Measurements from ENCODE around the gene FBXO21.
"Not testable (repeated sequence)": the region's sequence is repeated elsewhere in the genome, so short reads cannot be mapped to it uniquely, and the experiment has no call there.

FBXO21 gene

GRCh38 chr12:117111821-117112595 is 78.3 kb downstream of the FBXO21 start:
- no peak overlapping the region for H3K9ac ChIP-seq (ENCODE audit: low read depth, low read length)
- H3K36me3 ChIP-seq (ENCODE audit: insufficient read depth, low read length) = no peaks in the 10 kb centered on the region
- no peak overlapping the region for H3K4me2 ChIP-seq (ENCODE audit: low read length)
- H3K9me3 ChIP-seq (replicated peaks; ENCODE audit: low read length) = no peaks in the 10 kb centered on the region
- H3K4me3 ChIP-seq (ENCODE audit: low read length) = no peak overlapping the region
- H3K4me1 ChIP-seq (ENCODE audit: control insufficient read depth, insufficient read depth, low read length) = no peaks in the 10 kb centered on the region
- H3K27me3 ChIP-seq (ENCODE audit: control insufficient read depth, insufficient read depth, low read length) = peaks cover 31% of the 10 kb centered on the region

- no peaks in the 10 kb centered on the region for H3K9me3 ChIP-seq (replicated peaks; ENCODE audit: low read length)
- no peak overlapping the region for H3K9ac ChIP-seq (ENCODE audit: low read depth, low read length)
Observed at GRCh38 chr12:117111386-117111785, 78.9 kb downstream of the FBXO21 start.

DNA sequence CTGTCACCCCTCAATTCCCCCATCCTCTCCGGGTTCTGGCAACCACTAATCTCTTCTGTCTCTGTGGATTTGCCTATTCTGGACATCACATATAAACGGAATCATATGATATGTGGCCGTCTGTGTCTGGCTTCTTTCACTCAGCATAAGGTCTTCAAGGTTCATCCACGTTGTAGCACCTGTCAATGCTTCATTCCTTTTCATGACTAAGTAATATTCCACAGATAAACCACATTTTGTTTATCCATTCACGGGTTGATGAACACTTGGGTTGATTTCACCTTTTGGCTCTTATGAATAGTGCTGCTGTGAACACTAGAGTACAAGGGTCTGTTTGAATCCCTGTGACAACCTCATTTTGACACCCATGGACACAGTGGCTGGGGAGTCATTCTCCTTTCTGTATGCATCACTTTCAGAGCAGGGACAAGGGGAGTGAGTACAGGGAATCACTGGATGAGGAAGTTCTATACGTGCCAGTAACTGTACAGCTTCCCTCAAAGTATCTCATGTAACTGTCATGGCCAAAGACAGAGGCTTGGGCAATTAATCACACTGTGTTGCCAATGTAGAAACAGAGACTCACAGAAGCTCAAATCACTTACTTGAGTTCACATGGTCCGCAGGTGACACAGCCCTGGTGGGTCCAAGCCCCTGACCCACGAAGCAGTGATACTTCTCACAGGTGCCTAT is 80.2 kb downstream of the FBXO21 start:
- H3K9ac ChIP-seq (ENCODE audit: low read depth, low read length) = no peak overlapping the region
- H3K36me3 ChIP-seq (ENCODE audit: insufficient read depth, low read length) = no peaks in the 10 kb centered on the region
- H3K9me3 ChIP-seq (replicated peaks; ENCODE audit: low read length) = no peaks in the 10 kb centered on the region
- H3K27me3 ChIP-seq (ENCODE audit: control insufficient read depth, insufficient read depth, low read length) = peaks cover 40% of the 10 kb centered on the region
- no peak overlapping the region for H3K4me3 ChIP-seq (ENCODE audit: low read length)
- H3K4me2 ChIP-seq (ENCODE audit: low read length) = no peak overlapping the region
- H3K4me1 ChIP-seq (ENCODE audit: control insufficient read depth, insufficient read depth, low read length) = no peaks in the 10 kb centered on the region

More at GRCh38 chr12:117111386-117111785, 78.9 kb downstream of the FBXO21 start:
- Histone ChIP-seq H3K36me3 (ENCODE audit: insufficient read depth, low read length) (no peaks in the 10 kb centered on the region), H3K4me1 (ENCODE audit: control insufficient read depth, insufficient read depth, low read length) (no peaks in the 10 kb centered on the region), H3K4me3 (ENCODE audit: low read length) (no peak overlapping the region), H3K27me3 (ENCODE audit: control insufficient read depth, insufficient read depth, low read length) (peaks cover 34% of the 10 kb centered on the region), H3K4me2 (ENCODE audit: low read length) (no peak overlapping the region)

DNA sequence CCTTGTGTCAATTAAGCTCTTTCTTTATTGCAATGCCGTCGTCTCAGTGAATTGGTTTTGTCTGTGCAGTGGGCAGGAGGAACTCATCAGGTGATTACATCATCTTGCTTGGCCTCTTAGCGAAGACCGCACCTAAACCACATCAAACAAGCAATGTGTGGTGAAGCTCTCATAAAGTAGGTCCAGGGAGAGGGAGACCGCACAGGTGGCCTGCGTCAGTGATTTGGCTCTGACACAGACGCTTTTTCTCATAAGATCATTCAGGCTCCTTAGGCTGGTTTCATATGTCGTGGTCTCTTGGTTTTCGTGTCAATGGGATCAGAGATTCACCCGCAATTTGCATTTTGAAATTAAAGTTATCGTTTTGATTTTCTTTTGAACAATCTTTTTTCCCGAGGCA is 84.4 kb downstream of the FBXO21 start:
- H3K4me2 ChIP-seq (ENCODE audit: low read length) = no peak overlapping the region
- H3K27me3 ChIP-seq (ENCODE audit: control insufficient read depth, insufficient read depth, low read length) = peaks cover 45% of the 10 kb centered on the region

GRCh38 chr12:117104003-117104402 is 86.3 kb downstream of the FBXO21 start:
- not testable (repeated sequence) for H3K9me3 ChIP-seq (replicated peaks; ENCODE audit: low read length); H3K4me1 ChIP-seq (ENCODE audit: control insufficient read depth, insufficient read depth, low read length); H3K4me3 ChIP-seq (ENCODE audit: low read length); H3K9ac ChIP-seq (ENCODE audit: low read depth, low read length); H3K4me2 ChIP-seq (ENCODE audit: low read length); H3K36me3 ChIP-seq (ENCODE audit: insufficient read depth, low read length)
- peaks cover 53% of the 10 kb centered on the region for H3K27me3 ChIP-seq (ENCODE audit: control insufficient read depth, insufficient read depth, low read length)

More for the DNA sequence above, 84.4 kb downstream of the FBXO21 start:
- Histone ChIP-seq H3K4me1 (ENCODE audit: control insufficient read depth, insufficient read depth, low read length) (no peaks in the 10 kb centered on the region), H3K4me3 (ENCODE audit: low read length) (no peak overlapping the region), H3K9ac (ENCODE audit: low read depth, low read length) (no peak overlapping the region), H3K9me3 (replicated peaks; ENCODE audit: low read length) (no peaks in the 10 kb centered on the region), H3K36me3 (ENCODE audit: insufficient read depth, low read length) (no peaks in the 10 kb centered on the region)

- Histone ChIP-seq H3K4me3 (ENCODE audit: low read length) (no peak overlapping the region), H3K27me3 (ENCODE audit: control insufficient read depth, insufficient read depth, low read length) (peaks cover 65% of the 10 kb centered on the region)
Observed at GRCh38 chr12:117102800-117103181, 87.5 kb downstream of the FBXO21 start.

DNA sequence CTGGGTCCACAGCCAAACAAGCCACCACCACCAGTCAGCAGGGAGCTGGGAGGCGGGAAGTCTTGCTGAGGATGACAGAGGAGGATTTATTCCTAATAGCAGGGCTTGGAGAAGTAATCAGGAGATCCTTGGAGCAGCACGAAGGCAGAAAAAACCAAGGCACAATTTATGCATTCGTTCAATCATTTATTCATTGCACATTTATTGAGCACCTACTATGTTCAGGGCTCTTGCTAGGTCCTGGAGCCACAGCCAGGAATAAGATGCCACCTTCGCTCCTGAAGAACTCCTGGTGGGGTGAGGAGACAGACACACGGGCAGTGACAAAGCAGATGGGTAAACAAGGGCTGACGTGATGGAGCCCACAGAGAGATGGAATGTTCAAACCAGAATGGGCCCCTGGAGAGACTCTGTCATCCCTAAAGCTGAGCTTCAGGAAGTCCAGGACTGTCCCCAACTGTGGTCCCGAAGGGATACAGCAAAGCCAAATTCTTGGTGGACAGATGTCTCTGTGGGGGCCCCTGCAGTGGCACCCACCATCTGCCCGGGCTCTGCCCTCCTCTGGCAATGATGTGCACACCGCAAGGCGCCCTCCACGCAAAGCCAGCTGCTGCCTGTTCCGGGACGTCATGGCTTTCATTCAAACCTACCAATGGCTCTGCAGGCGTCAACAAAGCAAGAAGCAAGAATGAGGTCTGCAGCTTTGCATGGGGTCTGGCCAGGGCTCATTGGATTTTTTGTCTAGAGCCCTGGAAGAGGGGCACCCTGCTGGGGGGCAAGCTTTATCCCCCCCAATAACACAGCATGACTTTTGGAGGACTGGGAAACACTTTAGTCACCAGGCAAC is 88.1 kb downstream of the FBXO21 start:
- no peaks in the 10 kb centered on the region for H3K4me1 ChIP-seq (ENCODE audit: control insufficient read depth, insufficient read depth, low read length)
- H3K9ac ChIP-seq (ENCODE audit: low read depth, low read length) = no peak overlapping the region
- no peak overlapping the region for H3K4me2 ChIP-seq (ENCODE audit: low read length)
- no peaks in the 10 kb centered on the region for H3K36me3 ChIP-seq (ENCODE audit: insufficient read depth, low read length)
- H3K4me3 ChIP-seq (ENCODE audit: low read length) = no peak overlapping the region
- H3K9me3 ChIP-seq (replicated peaks; ENCODE audit: low read length) = no peaks in the 10 kb centered on the region
- peaks cover 71% of the 10 kb centered on the region for H3K27me3 ChIP-seq (ENCODE audit: control insufficient read depth, insufficient read depth, low read length)

More at GRCh38 chr12:117102800-117103181, 87.5 kb downstream of the FBXO21 start:
- Histone ChIP-seq H3K4me2 (ENCODE audit: low read length) (no peak overlapping the region), H3K36me3 (ENCODE audit: insufficient read depth, low read length) (no peaks in the 10 kb centered on the region), H3K4me1 (ENCODE audit: control insufficient read depth, insufficient read depth, low read length) (no peaks in the 10 kb centered on the region), H3K9me3 (replicated peaks; ENCODE audit: low read length) (no peaks in the 10 kb centered on the region), H3K9ac (ENCODE audit: low read depth, low read length) (no peak overlapping the region)

DNA sequence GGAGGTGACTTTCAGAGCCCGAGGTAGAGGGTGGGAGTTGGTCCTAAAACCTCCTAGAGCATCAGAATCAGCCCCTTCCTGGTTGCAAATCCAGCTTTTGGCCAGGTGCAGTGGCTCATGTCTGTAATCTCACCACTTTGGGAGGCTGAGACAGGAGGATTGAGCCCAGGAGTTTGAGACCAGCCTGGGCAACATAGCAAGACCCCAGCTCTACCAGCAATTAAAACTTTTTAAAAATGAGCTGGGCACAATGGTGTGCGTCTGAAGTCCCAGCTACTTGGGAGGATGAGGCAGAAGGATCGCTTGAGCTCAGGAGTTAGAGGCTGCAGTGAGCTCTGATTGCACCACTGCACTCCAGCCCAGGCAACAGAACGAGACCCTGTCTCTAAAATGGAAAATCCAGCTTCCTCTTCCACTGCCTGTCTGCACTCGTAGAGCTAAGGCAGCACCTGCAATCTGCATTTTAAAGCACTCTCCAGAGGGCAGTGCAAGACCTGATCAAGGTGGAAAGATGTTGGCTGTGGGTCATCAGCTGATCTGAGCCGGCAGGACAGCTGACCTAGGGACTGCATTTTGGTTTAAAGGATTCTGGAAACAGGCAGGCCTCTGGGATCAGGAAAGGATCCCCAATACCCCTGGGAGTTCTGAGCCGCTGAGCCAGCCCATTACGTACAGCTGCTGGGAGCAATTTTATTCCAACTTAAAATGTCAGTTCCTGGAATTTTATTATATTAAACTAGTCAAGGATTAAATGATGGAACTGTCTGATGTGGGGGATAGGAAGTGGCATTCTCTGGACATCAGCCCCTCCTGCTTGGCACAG is 89.2 kb downstream of the FBXO21 start:
- no peaks in the 10 kb centered on the region for H3K36me3 ChIP-seq (ENCODE audit: insufficient read depth, low read length)

GRCh38 chr12:117100251-117100650 is 90.0 kb downstream of the FBXO21 start:
- no peaks in the 10 kb centered on the region for H3K9me3 ChIP-seq (replicated peaks; ENCODE audit: low read length)
- no peak overlapping the region for H3K4me2 ChIP-seq (ENCODE audit: low read length)
- H3K27me3 ChIP-seq (ENCODE audit: control insufficient read depth, insufficient read depth, low read length) = peaks cover 79% of the 10 kb centered on the region
- no peaks in the 10 kb centered on the region for H3K36me3 ChIP-seq (ENCODE audit: insufficient read depth, low read length)
- no peak overlapping the region for H3K9ac ChIP-seq (ENCODE audit: low read depth, low read length)
- no peaks in the 10 kb centered on the region for H3K4me1 ChIP-seq (ENCODE audit: control insufficient read depth, insufficient read depth, low read length)
- no peak overlapping the region for H3K4me3 ChIP-seq (ENCODE audit: low read length)

More for the DNA sequence above, 89.2 kb downstream of the FBXO21 start:
- Histone ChIP-seq H3K9me3 (replicated peaks; ENCODE audit: low read length) (no peaks in the 10 kb centered on the region), H3K4me1 (ENCODE audit: control insufficient read depth, insufficient read depth, low read length) (no peaks in the 10 kb centered on the region), H3K27me3 (ENCODE audit: control insufficient read depth, insufficient read depth, low read length) (peaks cover 74% of the 10 kb centered on the region), H3K4me3 (ENCODE audit: low read length) (no peak overlapping the region), H3K9ac (ENCODE audit: low read depth, low read length) (no peak overlapping the region), H3K4me2 (ENCODE audit: low read length) (no peak overlapping the region)

DNA sequence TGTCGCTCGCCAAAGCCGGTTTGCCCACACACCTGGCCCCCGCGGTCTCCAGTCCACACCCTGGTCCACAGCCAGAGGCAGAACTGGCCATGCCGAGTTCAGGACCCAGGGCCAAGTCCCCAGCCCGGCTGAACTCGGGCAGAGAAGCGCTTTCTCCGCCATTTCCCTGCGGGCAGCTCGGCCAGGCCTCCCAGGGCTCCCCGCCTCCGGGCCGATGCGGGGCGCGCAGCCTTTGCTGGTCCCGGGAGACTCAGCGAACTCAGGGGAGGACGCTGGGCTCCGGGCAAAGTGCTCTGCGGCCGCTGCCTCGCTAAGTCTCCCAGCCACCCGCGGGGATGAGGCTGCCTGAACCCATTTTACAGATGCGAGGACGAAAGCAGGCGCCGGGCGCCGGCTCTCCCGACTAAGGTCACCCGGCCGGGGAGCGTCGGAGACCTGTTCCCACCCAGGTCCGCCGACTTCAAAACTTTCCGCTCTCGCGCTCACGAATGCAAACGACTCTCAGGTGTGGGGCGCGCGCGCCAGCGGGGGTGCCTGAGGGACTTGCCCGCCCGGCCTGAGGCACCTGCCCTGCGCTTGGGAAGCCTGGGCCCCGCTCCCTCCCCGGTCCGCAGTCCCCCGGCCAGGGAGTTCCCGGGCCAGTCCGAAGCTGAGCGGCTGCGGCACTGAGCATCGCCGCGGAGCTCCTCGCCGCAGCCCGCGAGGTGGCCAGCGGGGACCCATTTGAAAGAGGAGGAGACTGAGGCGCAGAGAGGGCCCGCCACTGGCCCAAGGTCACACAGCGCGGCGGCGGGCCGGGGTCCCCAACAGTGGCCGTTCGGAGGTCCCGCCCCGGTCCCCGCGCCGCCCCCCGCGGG is 91.7 kb downstream of the FBXO21 start:
- Histone ChIP-seq H3K4me1 (ENCODE audit: control insufficient read depth, insufficient read depth, low read length) (no peaks in the 10 kb centered on the region), H3K9me3 (replicated peaks; ENCODE audit: low read length) (no peaks in the 10 kb centered on the region), H3K27me3 (ENCODE audit: control insufficient read depth, insufficient read depth, low read length) (peaks cover 81% of the 10 kb centered on the region), H3K4me3 (ENCODE audit: low read length) (peak overlapping the region; percentile 63), H3K36me3 (ENCODE audit: insufficient read depth, low read length) (no peaks in the 10 kb centered on the region), H3K9ac (ENCODE audit: low read depth, low read length) (no peak overlapping the region), H3K4me2 (ENCODE audit: low read length) (peak overlapping the region; percentile 77)

All from skeletal muscle satellite cell (primary cell).